ENCODE measurements around the gene ZSWIM4. TPM values are rescaled to one million over a fixed set of nuclear protein-coding genes. Genes with fewer than 3 reads are reported as not detected.

ZSWIM4 gene
- total RNA-seq, 4 donors from 2014 or later, result 2.8 to 19.8 (median 4.0) TPM

- H3K9me3 ChIP-seq, result no peaks in the 10 kb centered on the region
- TF ChIP-seq EP300 (IDR thresholded peaks at IDR 0.05) (no peak), POLR2A (IDR thresholded peaks at IDR 0.05) (no peak), CTCF (IDR thresholded peaks at IDR 0.05) (no peak)
- no peaks in the 10 kb centered on the region for H3K27me3 ChIP-seq
- WGBS, 2 donors, result 67 to 79% methylated on average over 14 of the region's 14 CpGs
- H3K4me1 ChIP-seq, result peaks cover 0 to 73% (median 56%) of the 10 kb centered on the region in 4 donors
- DNase-seq (ENCODE audit: low spot score in 2 of 2), result no peak
- peak overlapping the region; percentile 69 to 94 (median 81) for H3K27ac ChIP-seq
- H3K36me3 ChIP-seq, result peaks cover 0 to 51% (median 2%) of the 10 kb centered on the region in 3 donors
- no peak overlapping the region for H3K4me3 ChIP-seq
Observed at GRCh38 chr19:13834244-13835069, 39.2 kb downstream of the ZSWIM4 start.

- WGBS, 2 donors, result 38 to 47% methylated on average over 17 to 21 of the region's 21 CpGs
- H3K4me3 ChIP-seq, result peak overlapping the region in 2 of 4 donors; percentile 1 to 6
- TF ChIP-seq EP300 (IDR thresholded peaks at IDR 0.05) (peak in 1 of 2 donors; percentile 30), POLR2A (IDR thresholded peaks at IDR 0.05) (no peak)
- peaks cover 0 to 35% (median 2%) of the 10 kb centered on the region in 3 donors for H3K36me3 ChIP-seq
- no peak for DNase-seq (ENCODE audit: low spot score in 2 of 2)
- H3K27ac ChIP-seq, result peak overlapping the region; percentile 25 to 100 (median 98)
- peaks cover 0 to 89% (median 68%) of the 10 kb centered on the region in 4 donors for H3K4me1 ChIP-seq
- H3K9me3 ChIP-seq, result no peaks in the 10 kb centered on the region
- no peaks in the 10 kb centered on the region for H3K27me3 ChIP-seq
Observed at GRCh38 chr19:13835791-13836723, 40.8 kb downstream of the ZSWIM4 start.

GRCh38 chr19:13838435-13839129, 43.3 kb downstream of the ZSWIM4 start:
- no peak for DNase-seq (ENCODE audit: low spot score in 2 of 2)
- H3K9me3 ChIP-seq, result no peaks in the 10 kb centered on the region
- peak overlapping the region; percentile 85 to 99 (median 96) for H3K4me3 ChIP-seq
- H3K4me1 ChIP-seq, result peaks cover 0 to 88% (median 74%) of the 10 kb centered on the region in 4 donors
- H3K27ac ChIP-seq, result peak overlapping the region; percentile 96 to 100 (median 98)
- peaks cover 0 to 28% (median 2%) of the 10 kb centered on the region in 3 donors for H3K36me3 ChIP-seq
- WGBS, 2 donors, result 40 to 45% methylated on average over 17 to 18 of the region's 18 CpGs
- no peak for TF ChIP-seq EP300 (IDR thresholded peaks at IDR 0.05)
- TF ChIP-seq POLR2A (IDR thresholded peaks at IDR 0.05), result no peak
- H3K27me3 ChIP-seq, result no peaks in the 10 kb centered on the region

- WGBS, 2 donors, result 0 to 3% methylated on average over 17 to 34 of the region's 36 CpGs
- peak; percentile 75 to 84 for DNase-seq (ENCODE audit: low spot score in 2 of 2)
- peak overlapping the region; percentile 96 to 100 (median 98) for H3K27ac ChIP-seq
- H3K9me3 ChIP-seq, result no peaks in the 10 kb centered on the region
- peaks cover 0 to 86% (median 71%) of the 10 kb centered on the region in 4 donors for H3K4me1 ChIP-seq
- H3K4me3 ChIP-seq, result peak overlapping the region; percentile 85 to 99 (median 96)
- TF ChIP-seq CTCF (IDR thresholded peaks at IDR 0.05) (peak in 2 of 5 experiments; percentile 10 to 14), POLR2A (IDR thresholded peaks at IDR 0.05) (peak in 1 of 2 donors; percentile 51), EP300 (IDR thresholded peaks at IDR 0.05) (peak; percentile 13 to 89)
- H3K27me3 ChIP-seq, result no peaks in the 10 kb centered on the region
- peaks cover 0 to 23% (median 2%) of the 10 kb centered on the region in 3 donors for H3K36me3 ChIP-seq
Observed at GRCh38 chr19:13839130-13839937, 44.1 kb downstream of the ZSWIM4 start.

GRCh38 chr19:13839938-13840304, 44.7 kb downstream of the ZSWIM4 start:
- Histone ChIP-seq H3K4me3 (peak overlapping the region; percentile 85 to 99 (median 96)), H3K36me3 (peaks cover 0 to 17% (median 0%) of the 10 kb centered on the region in 3 donors), H3K9me3 (no peaks in the 10 kb centered on the region), H3K4me1 (peaks cover 0 to 81% (median 68%) of the 10 kb centered on the region in 4 donors), H3K27ac (peak overlapping the region; percentile 96 to 100 (median 98)), H3K27me3 (no peaks in the 10 kb centered on the region)
- 5 to 9% methylated on average over 3 to 6 of the region's 6 CpGs for WGBS, 2 donors
- TF ChIP-seq CTCF (IDR thresholded peaks at IDR 0.05) (no peak), EP300 (IDR thresholded peaks at IDR 0.05) (no peak), POLR2A (IDR thresholded peaks at IDR 0.05) (no peak)
- peak in 1 of 2 donors; percentile 37 for DNase-seq (ENCODE audit: low spot score in 2 of 2)

All from tibial nerve (tissue), 4 donors.